Measurements from ENCODE around the gene TMEM59. TPM values are rescaled to one million over a fixed set of nuclear protein-coding genes. Genes with fewer than 3 reads are reported as not detected.

TMEM59 gene
- total RNA-seq, 1 experiment from 2014 or later: 192 TPM

GRCh38 chr1:53987880-53988279 lies 65.1 kb downstream of the TMEM59 start:
- TF ChIP-seq, protein P1, sequence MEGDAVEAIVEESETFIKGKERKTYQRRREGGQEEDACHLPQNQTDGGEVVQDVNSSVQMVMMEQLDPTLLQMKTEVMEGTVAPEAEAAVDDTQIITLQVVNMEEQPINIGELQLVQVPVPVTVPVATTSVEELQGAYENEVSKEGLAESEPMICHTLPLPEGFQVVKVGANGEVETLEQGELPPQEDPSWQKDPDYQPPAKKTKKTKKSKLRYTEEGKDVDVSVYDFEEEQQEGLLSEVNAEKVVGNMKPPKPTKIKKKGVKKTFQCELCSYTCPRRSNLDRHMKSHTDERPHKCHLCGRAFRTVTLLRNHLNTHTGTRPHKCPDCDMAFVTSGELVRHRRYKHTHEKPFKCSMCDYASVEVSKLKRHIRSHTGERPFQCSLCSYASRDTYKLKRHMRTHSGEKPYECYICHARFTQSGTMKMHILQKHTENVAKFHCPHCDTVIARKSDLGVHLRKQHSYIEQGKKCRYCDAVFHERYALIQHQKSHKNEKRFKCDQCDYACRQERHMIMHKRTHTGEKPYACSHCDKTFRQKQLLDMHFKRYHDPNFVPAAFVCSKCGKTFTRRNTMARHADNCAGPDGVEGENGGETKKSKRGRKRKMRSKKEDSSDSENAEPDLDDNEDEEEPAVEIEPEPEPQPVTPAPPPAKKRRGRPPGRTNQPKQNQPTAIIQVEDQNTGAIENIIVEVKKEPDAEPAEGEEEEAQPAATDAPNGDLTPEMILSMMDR (IDR thresholded peaks at IDR 0.05; ENCODE audit: unreplicated experiment): no peak
- peak; percentile 13 for DNase-seq (ENCODE audit: unreplicated experiment)
- intact Hi-C loops (cut with micrococcal nuclease): no loop called here
- no TSS peak for BruUV-seq (replicated peaks)
- no peaks in the 10 kb centered on the region for H3K36me3 Mint-ChIP-seq (ENCODE audit: insufficient read depth, unreplicated experiment)
- no peaks in the 10 kb centered on the region for H3K9me3 Mint-ChIP-seq (ENCODE audit: unreplicated experiment)
- no peaks in the 10 kb centered on the region for H3K4me1 Mint-ChIP-seq (ENCODE audit: insufficient read depth, unreplicated experiment)
- H3K27me3 Mint-ChIP-seq (ENCODE audit: insufficient read depth, unreplicated experiment): peaks cover 8% of the 10 kb centered on the region
- CTCF ChIA-PET: interaction anchor here (0.7 kb wide), 1 partner anchor 150 kb away, joined by 4 read pairs; no protein-coding TSS in a partner anchor
- no peak overlapping the region for H3K27ac Mint-ChIP-seq (ENCODE audit: low read depth, unreplicated experiment)
- POLR2A ChIA-PET: interaction anchor here (0.7 kb wide), 1 partner anchor 15 kb away, joined by 3 read pairs; no protein-coding TSS in a partner anchor
- no peak overlapping the region for H3K4me3 Mint-ChIP-seq (ENCODE audit: unreplicated experiment)

DNA sequence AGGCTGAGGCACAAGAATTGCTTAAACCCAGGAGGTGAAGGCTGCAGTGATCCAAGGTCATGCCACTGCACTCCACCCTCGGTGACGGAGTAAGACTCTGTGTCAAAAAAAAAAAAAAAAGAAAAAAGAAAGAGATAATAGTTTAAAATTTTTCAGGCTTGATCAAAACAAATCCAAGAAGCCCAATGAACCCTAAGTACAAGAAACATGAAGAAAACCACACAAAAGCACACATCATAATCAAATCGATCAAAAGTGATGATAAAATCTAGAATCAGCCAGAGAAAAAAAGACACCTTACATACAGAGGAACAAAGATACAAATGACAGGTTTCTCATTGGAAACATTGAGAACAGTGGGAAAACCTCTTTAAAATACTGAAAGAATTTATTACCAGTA lies 66.5 kb downstream of the TMEM59 start:
- H3K4me1 Mint-ChIP-seq (ENCODE audit: insufficient read depth, unreplicated experiment): no peaks in the 10 kb centered on the region
- intact Hi-C loops (cut with micrococcal nuclease): no loop called here
- ChIA-PET CTCF (no interaction called here), POLR2A (no interaction called here)
- TF ChIP-seq, protein P1 (IDR thresholded peaks at IDR 0.05; ENCODE audit: unreplicated experiment): no peak
- no TSS peak for BruUV-seq (replicated peaks)
- H3K36me3 Mint-ChIP-seq (ENCODE audit: insufficient read depth, unreplicated experiment): no peaks in the 10 kb centered on the region
- H3K27ac Mint-ChIP-seq (ENCODE audit: low read depth, unreplicated experiment): no peak overlapping the region
- no peak for DNase-seq (ENCODE audit: unreplicated experiment)
- H3K4me3 Mint-ChIP-seq (ENCODE audit: unreplicated experiment): no peak overlapping the region
- H3K9me3 Mint-ChIP-seq (ENCODE audit: unreplicated experiment): no peaks in the 10 kb centered on the region
- peaks cover 8% of the 10 kb centered on the region for H3K27me3 Mint-ChIP-seq (ENCODE audit: insufficient read depth, unreplicated experiment)

- Mint-ChIP-seq H3K27ac (ENCODE audit: low read depth, unreplicated experiment) (no peak overlapping the region), H3K4me3 (ENCODE audit: unreplicated experiment) (no peak overlapping the region), H3K9me3 (ENCODE audit: unreplicated experiment) (no peaks in the 10 kb centered on the region), H3K27me3 (ENCODE audit: insufficient read depth, unreplicated experiment) (peaks cover 8% of the 10 kb centered on the region), H3K36me3 (ENCODE audit: insufficient read depth, unreplicated experiment) (no peaks in the 10 kb centered on the region), H3K4me1 (ENCODE audit: insufficient read depth, unreplicated experiment) (no peaks in the 10 kb centered on the region)
- POLR2A ChIA-PET: no interaction called here
- no TSS peak for BruUV-seq (replicated peaks)
- TF ChIP-seq, protein P1 (IDR thresholded peaks at IDR 0.05; ENCODE audit: unreplicated experiment): no peak
- CTCF ChIA-PET: no interaction called here
- intact Hi-C loops (cut with micrococcal nuclease): no loop called here
- DNase-seq (ENCODE audit: unreplicated experiment): no peak
These were observed 68.3 kb downstream of the TMEM59 start for GRCh38 chr1:53984726-53985125.

GRCh38 chr1:53982763-53983104 lies 70.3 kb downstream of the TMEM59 start:
- Mint-ChIP-seq H3K27me3 (ENCODE audit: insufficient read depth, unreplicated experiment) (no peaks in the 10 kb centered on the region), H3K4me3 (ENCODE audit: unreplicated experiment) (peak overlapping the region; percentile 34), H3K36me3 (ENCODE audit: insufficient read depth, unreplicated experiment) (no peaks in the 10 kb centered on the region), H3K27ac (ENCODE audit: low read depth, unreplicated experiment) (no peak overlapping the region), H3K9me3 (ENCODE audit: unreplicated experiment) (no peaks in the 10 kb centered on the region), H3K4me1 (ENCODE audit: insufficient read depth, unreplicated experiment) (no peaks in the 10 kb centered on the region)
- BruUV-seq (replicated peaks): no TSS peak
- no peak for DNase-seq (ENCODE audit: unreplicated experiment)
- intact Hi-C loops (cut with micrococcal nuclease): no loop called here
- TF ChIP-seq, protein P1 (IDR thresholded peaks at IDR 0.05; ENCODE audit: unreplicated experiment): no peak
- CTCF ChIA-PET: interaction anchor here (1.1 kb wide), 2 partner anchors 23 to 104 kb away, joined by 3 to 4 read pairs; no protein-coding TSS in a partner anchor
- POLR2A ChIA-PET: no interaction called here

Data from MCF 10A (cell line).